Activated CD4-positive, CD25-positive, alpha-beta regulatory T cell treated with anti-CD3 and anti-CD28 coated beads, Interleukin-2, amount 50 U/mL, for 72 hours (primary cell): ENCODE measurements around the gene LPIN1.
"Not testable (repeated sequence)": the region's sequence is repeated elsewhere in the genome, so short reads cannot be mapped to it uniquely, and the experiment has no call there.

Experiments used
- DNase-seq: peaks from one replicate; pipeline ENCODE4 v3.0.0; 2021

The LPIN1 gene

GRCh38 chr2:11786592-11786991, 40.2 kb downstream of the LPIN1 start:
- no peak for DNase-seq

DNA sequence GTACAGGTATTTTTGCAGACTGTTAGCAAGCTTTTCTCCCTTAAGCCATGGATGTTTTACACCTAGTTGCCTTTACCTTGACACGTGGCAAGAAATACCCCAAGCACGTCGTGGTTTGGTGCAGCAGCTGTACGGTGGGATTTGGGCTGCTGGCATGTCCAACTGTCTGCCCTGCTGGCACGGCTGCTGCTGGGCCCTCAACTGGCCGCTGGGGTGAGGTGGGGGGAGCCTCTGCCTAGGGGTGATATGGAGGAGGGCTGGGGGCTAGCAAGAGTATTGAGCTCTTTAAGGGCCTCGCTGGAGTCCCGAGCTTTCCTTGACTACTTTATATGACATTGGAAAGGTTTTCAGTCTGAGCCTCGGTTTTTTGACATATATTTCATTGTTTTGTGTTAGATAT, 41.6 kb downstream of the LPIN1 start:
- DNase-seq = no peak

- no peak for DNase-seq
Measured at GRCh38 chr2:11788461-11789124, 42.2 kb downstream of the LPIN1 start.

DNA sequence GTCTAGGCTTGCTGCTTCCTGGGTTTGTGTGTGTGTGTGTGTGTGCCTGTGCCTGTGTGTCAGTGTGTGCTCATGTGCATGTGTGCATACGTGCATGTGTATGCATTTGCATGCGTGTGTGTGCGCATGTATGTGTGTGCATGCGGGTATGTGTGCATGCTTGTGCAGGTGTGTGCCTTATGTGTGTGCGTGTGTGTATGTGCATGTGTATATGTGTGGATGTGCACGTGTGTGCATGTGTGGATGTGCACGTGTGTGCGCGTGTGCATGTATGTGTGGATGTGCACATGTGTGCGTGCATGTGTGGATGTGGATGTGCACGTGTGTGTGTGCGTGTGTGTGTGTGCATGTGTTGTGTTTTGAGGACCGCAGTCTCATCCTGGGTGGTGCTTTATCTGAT, 42.8 kb downstream of the LPIN1 start:
- DNase-seq = no peak

DNA sequence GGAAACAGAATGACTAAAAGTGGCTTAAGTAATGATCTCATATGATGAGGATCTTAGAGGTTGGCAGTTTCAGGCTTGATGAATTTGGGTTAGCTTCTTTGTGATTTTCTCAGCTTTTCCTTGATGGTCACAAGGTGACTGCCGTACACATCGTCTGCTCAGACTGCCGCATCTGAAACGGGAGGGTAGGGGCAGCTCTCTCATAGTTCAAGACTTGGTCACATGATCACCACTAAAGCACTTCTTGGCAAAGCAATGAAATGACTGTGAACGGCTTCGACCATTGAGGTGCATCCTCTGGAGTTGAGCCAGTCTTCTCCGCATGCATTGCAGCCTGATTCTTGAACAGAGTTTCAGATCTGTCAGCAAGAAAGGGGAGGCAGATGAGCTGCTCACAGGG, 43.8 kb downstream of the LPIN1 start:
- no peak for DNase-seq

DNA sequence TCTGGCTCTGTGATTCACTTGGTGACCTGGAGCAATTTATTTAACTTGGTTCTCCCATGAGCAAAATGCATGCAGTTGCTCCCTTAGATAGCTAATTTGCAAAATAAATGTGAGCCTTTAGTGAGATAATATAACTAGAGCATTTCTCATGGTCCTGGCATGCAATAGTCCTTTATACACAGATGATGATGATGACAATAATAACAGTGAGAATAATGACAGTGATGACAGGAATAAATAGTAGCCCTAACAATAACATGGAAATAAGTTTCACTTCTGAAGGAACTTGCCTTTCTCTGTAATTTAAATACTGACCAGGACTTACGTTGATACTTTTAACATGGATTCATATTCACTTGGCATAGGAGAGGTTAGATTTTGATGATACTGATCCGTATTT, 49.2 kb downstream of the LPIN1 start:
- no peak for DNase-seq

DNA sequence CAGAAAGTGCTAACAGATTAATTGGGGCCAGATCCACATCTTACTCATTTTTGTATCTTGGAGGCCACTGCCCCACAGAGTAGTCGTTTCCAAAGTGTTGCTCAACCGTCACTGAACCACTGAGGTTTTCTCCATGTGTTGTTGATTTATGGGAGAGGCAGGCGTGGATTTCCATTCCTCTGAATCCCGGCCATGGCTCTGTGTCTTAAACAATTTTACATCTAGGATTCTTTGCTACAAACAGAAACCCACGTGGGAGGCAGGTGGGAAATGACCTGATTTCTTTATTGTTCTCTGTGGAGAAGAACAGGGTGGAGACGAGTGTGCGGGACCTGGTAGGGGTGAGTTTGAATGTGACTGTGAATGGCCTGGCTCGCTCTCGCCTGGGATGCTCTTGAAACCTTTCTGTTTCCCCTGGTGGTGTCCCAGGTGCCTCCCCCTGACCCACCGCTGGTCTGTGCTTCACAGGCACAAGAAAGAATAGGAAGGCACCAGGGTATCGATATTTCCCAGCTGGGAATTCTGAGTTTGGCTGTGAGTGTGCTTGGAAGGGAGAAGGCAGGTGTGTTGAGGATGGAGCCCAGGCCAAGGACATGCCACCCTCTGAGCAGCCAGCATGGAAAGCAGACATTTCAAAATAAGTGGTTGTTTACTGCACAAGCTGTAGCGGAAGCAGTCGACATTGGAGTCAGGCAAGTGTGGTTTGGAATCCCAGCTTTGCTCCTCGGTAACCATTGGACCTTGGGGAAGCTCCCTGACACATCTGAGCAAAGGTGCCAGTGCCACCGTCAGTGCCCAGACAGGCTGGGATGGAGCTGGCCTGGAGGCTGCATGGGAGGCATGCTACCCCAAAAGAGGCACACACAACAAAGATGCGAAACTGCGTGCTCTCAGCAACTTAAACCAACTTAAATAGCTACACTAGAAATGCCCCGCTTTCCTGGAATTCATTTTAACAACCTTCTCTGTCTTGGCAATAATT, 50.0 kb downstream of the LPIN1 start:
- DNase-seq = no peak

- DNase-seq = no peak
Measured at GRCh38 chr2:11797846-11798245, 51.4 kb downstream of the LPIN1 start.

DNA sequence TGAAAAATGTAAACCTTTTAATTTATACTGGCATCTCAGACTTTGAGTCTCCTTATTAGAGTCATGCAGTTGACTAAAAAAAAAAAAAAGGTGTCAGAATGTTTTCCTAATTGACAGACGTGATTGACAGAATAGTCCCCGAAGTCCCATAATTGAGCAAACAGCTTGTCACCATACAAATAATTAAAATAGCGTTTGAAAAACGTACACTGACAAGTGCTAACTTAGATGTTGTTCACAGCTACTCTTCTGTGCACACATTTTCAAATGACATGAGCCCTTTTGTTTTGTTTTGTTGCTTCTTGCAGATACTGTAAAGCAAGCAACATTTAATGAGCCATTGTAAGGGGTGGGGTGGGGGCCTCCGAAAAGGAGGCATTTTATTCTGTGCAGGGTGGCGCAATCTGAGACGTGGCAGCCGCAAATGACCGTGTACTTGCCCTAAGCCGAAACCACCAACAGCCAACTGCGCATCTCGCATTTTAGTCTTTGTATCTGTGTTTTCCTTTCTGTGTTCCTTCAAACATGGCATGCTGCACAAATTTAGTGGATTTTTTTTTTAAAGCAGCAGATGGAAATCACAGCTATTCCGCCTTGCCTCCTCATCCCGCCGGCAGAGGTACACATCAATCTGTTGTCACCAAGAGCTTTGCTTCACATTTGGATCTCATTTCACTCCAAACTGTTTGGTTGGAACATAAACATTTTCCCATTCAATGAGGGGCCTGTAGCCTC, 52.4 kb downstream of the LPIN1 start:
- no peak for DNase-seq

- no peak for DNase-seq
Measured at GRCh38 chr2:11799826-11800225, 53.4 kb downstream of the LPIN1 start.

DNA sequence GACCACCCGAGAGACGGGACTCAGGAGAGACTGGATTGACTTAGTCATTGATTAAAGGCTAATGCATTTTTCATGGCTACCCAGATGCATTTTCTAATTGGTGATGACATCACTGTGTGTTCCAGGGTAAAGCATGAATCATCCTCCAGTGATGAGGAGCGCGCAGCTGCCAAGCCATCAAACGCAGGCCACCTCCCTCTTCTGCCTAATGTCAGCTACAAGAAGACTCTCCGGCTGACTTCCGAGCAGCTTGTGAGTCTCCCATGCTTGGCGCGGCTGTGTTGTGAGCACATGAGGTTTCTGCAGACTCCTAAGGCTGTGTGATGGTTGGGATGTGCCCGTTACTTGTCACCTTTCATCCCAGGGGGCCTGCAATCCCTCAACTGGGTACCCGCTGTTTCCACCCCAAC, 56.4 kb downstream of the LPIN1 start:
- no peak for DNase-seq

GRCh38 chr2:11805024-11805423, 58.6 kb downstream of the LPIN1 start:
- DNase-seq = no peak

DNA sequence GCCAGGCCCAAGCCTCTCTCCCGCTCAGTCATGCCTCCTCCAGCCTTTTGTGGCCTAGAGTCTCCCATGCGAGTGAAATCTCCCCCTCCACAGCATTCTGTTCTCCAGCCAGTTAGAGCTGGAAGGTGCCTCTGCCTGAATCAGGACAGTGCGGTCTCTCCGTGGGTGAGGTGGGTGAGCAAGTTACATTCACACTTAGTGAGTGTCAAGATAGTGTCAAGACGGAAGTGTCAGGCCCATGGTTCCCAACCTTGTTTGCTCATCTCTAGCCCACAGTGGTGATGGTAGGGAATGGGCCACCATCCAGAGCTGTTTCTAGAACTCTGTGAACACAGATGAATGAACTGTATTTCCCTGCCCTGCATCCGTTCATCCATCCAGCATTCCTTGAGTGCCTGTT, 59.5 kb downstream of the LPIN1 start:
- no peak for DNase-seq

DNA sequence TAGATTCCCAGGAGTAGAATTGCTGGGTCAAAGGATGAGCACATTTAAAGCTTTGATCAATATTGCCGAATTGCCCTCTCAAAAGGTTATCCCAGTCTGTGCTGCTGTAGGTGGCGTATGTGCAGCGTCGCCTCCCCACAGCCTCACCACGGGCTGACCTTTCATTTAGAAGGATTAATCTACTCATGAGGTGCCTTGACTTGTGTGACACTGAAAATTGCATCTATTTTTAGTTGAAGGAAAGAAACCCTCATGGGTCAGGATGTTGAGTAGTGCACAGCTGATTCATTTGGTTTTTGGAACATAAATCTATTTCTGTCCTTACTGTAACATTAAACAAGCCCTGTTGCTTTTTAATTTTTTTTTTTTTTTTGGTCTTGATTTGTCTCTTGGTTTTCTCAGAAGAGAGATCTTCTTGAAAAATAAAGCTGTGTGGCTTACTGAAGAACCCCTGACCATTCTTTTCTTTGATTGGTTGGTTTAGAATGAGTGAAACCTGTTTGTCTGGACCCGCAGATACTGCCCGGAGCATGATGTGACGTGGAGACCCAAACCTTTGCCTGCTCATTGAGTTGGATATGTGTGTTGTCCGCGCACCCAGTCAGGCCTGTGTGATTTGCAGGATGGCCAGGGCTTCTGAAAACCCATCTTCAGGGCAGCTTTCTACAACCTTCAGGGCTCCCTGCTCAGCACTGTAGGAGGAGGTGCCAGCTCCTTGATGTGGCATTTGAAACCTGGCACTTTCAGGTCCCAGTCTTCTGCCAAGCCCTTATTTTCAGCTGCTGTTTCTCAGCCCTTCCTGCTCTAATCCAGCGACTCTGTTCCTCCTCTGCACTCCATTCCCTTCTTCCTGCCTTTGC, 61.0 kb downstream of the LPIN1 start:
- no peak for DNase-seq

DNA sequence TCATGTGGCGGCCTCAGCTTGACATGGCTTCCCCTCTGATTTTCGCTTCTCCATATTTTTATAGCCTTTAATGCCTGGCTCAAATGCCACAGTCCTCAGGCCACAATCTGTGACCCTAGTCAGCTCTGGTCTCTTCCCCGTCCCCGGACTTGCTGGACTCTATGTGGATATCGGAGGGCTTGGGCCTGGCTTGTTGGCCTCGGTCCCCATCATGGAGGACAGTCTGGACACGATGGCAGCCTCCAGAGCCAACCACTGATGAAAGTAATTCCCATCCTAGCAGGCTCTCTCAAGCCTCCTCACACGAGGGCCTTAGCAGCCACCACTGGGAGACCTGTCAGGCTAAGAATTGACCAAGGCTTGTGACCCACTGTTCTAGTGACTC, 61.6 kb downstream of the LPIN1 start:
- no peak for DNase-seq

DNA sequence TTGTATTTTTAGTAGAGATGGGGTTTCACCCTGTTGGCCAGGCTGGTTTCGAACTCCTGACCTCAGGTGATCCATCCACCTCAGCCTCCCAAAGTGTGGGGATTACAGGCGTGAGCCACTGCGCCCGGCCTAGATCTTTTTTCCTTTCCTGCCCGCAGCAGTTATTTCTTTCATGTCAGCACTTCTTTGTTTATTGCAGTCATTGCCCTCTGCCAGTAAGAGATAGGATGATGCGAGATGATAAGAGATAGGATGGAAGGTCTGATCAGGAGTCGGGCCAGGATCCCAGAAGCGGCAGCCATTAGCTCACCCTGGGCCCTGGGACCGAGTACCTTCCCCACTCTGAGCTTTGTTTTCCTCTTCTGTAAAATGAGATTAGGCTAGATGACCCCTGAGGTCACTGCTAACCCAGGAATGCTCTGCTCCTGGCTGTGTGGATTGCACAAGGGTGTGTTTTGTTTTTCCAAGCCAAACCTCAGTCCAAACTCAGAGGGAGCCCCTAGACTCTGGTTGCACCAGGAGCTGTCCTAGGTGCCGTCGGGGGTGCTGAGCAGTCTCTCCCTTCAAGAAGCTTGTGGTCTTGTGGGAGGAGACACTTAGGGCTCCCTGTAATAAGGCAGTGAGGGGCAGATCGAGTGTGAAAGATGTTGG, 63.3 kb downstream of the LPIN1 start:
- no peak for DNase-seq

DNA sequence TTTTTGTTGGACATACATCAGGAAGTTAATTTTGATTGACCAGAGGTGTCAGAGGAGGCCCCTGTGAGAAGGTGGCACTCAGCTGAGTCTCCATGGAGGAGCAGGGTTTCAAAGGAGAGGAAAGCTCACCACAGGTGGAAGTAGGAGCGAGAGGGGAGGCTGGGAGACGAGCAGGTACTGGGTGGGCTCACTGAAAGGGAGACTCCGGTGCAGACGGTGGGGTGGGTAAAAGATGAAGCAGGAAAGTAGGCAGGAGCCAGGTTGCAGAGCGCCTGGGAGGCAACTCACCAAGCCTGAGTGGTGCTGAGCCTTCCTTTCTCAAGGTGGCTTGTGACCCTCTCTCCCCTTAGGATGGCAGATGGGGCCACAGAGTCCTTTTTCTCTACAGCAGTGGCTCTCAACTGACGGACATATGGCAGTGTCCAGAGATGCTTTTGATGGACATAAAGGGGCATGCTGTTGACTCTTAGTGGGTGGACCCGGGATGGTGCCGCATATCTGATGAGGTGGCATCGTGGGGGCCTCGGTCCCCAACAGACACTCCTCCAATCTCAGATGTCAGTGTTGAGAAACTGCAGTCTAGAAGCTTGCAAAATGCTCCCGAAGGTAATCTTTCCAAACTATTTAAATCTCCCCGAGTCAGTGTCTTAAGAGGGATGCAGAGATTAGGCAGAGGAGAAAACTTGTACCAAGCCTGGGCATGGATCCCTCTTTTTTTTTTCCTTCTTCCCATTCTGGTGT, 64.0 kb downstream of the LPIN1 start:
- no peak for DNase-seq

DNA sequence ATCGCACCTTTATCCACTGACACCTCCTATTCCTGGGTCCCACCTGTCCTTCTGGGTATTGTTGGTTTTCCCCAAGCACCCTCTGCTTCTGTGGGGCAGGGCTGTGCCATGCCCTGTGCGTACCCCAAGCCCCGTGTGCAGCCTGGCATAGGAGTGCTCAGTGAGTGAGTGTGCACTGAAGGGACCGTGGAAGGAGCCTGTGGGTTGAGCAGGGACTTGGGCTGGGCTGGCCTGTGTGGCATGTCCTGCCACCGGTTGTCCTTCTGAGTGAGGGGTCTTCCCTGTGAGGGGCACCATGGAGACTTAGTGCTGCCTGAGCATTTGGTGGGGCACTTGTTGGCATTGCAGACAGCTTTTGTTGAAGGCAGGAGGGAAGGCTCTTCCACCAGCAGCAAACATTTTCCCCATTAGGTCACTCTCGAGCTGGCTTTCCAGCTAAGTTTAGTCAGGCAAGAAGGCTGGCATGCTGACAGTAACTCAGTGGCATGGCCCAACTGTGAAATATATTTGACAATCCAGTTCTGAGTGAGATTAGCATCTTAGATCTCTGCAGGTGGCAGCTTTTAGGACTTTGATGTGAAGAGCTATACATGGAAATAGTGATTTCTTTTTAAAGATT, 64.7 kb downstream of the LPIN1 start:
- no peak for DNase-seq

GRCh38 chr2:11812466-11813248, 66.2 kb downstream of the LPIN1 start:
- no peak for DNase-seq

DNA sequence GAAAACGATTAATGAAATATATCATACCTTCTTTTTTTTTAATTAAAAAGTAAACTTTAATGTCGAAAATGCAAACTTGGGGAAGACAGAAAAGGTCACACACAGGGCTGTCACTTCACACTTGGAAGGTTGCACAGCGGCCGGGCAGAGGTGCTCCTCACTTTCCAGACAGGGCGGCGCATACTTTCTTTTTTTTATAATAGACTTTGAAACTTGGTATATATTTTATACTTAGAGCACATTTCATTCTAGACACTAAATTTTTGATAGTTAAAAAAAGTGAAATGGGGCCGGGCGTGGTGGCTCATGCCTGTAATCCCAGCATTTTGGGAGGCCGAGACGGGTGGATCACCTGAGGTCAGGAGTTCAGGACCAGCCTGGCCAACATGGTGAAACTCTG, 66.9 kb downstream of the LPIN1 start:
- DNase-seq = not testable (repeated sequence)
